K562 (cell line): ENCODE data around the gene SPOCK3. TPM values are rescaled to one million over a fixed set of nuclear protein-coding genes. Genes with fewer than 3 reads are reported as not detected.

Experiments
- ATAC-seq: fragments of 200-7000 bp; cut with Tn5 transposase; 3 replicates; pipeline ENCODE4 v1.9.1; 2020; ENCODE audit warnings: moderate library complexity
- BruUV-seq: library from RNA; stranded (reverse); fragments of 400-500 nt; replicated peaks from 2 replicates; lab custom pipeline; 2021; lab: Mats Ljungman, UMichigan
- CTCF ChIA-PET: fragments of 300-600 bp; formaldehyde crosslinking; extraction: SDS; loops from one replicate; lab custom pipeline; 2021; ENCODE audit warnings: low intra/inter-chr PET ratio; lab: Yijun Ruan, JAX
- POLR2A ChIA-PET: fragments of 300-600, 350-650 bp; sonication (Branson Sonifier 250); formaldehyde crosslinking; extraction: SDS; loops from one replicate; lab custom pipeline; 2021; ENCODE audit warnings: antibody characterized with exemption, inconsistent platforms; lab: Yijun Ruan, JAX
- DNase-seq, 4 experiments: peaks; one replicate each; pipeline versions ENCODE4 v3.0.0 to v3.0.0-alpha.2; 2011 to 2018; ENCODE audit warnings: low spot score in 3 of 4, mixed read lengths in 3 of 4; ENCODE audit errors: extremely low read depth in 1 of 4
- FAIRE-seq: peaks from 2 replicates; lab custom pipeline; 2011; peaks lifted over from hg19 to GRCh38; lab: Jason Lieb, UNC
- H2AFZ ChIP-seq: 2 replicates; pipeline ENCODE4 v1.6.0; 2011; ENCODE audit warnings: low read depth, low read length, control low read depth, inconsistent platforms
- H3K27ac ChIP-seq: fragments of 200-600 bp; 3 replicates; pipeline ENCODE4 v1.8.0; 2011; ENCODE audit warnings: low read depth, mild to moderate bottlenecking, control low read depth, inconsistent platforms, low read length, moderate library complexity, mixed read lengths; ENCODE audit errors: extremely low read depth
- H3K27me3 ChIP-seq, 2 experiments: fragments of 300-600 bp in 1 of 2; 2 replicates in 1 of 2; 3 replicates in 1 of 2; pipeline versions ENCODE4 v1.6.0 to v1.8.0; 2011; ENCODE audit warnings: inconsistent platforms in 2 of 2, low read length in 2 of 2, mild to moderate bottlenecking in 1 of 2, mixed read lengths in 1 of 2, moderate library complexity in 1 of 2; ENCODE audit not compliant: control insufficient read depth in 2 of 2, insufficient read depth in 2 of 2
- H3K36me3 ChIP-seq: fragments of 300-600 bp; 3 replicates; pipeline ENCODE4 v1.8.0; 2011; ENCODE audit warnings: mild to moderate bottlenecking, low read length, inconsistent platforms; ENCODE audit not compliant: control insufficient read depth, insufficient read depth
- H3K4me1 ChIP-seq, 2 experiments: fragments of 200-600 bp in 1 of 2; replicated peaks in 1 of 2; 2 replicates in 1 of 2; 3 replicates in 1 of 2; pipeline versions ENCODE4 v1.5.1 to v1.8.0; 2011; ENCODE audit warnings: inconsistent platforms in 2 of 2, low read length in 2 of 2, mild to moderate bottlenecking in 1 of 2, mixed read lengths in 1 of 2, moderate library complexity in 1 of 2; ENCODE audit not compliant: control insufficient read depth in 2 of 2, insufficient read depth in 2 of 2
- H3K4me2 ChIP-seq: 2 replicates; pipeline ENCODE4 v1.6.1; 2011; ENCODE audit warnings: low read length, control low read depth, inconsistent platforms, mixed read lengths; ENCODE audit not compliant: insufficient read depth
- H3K4me3 ChIP-seq: fragments of 200-600 bp; sonication (generic), shearing (Covaris generic); 2 replicates; pipeline ENCODE4 v1.5.1; 2016; ENCODE audit warnings: control low read depth, inconsistent platforms
- H3K79me2 ChIP-seq: fragments of 200-600 bp; 3 replicates; pipeline ENCODE4 v1.8.0; 2011; ENCODE audit warnings: low read length, inconsistent platforms; ENCODE audit not compliant: control insufficient read depth, insufficient read depth
- H3K9ac ChIP-seq, 2 experiments: 2 replicates each; pipeline versions ENCODE4 v1.6.0 to v1.6.1; 2011; ENCODE audit warnings: low read depth in 2 of 2, low read length in 2 of 2, control low read depth in 1 of 2, inconsistent platforms in 1 of 2, mild to moderate bottlenecking in 1 of 2, mixed read lengths in 1 of 2; ENCODE audit not compliant: insufficient read depth in 1 of 2
- H3K9me1 ChIP-seq: one replicate; pipeline ENCODE4 v1.6.0; 2011; ENCODE audit warnings: inconsistent platforms, mild to moderate bottlenecking, low read length, moderate library complexity; ENCODE audit not compliant: control insufficient read depth, insufficient read depth
- H3K9me3 ChIP-seq: replicated peaks from 2 replicates; pipeline ENCODE4 v1.5.1; 2011; ENCODE audit warnings: low read depth, low read length, inconsistent platforms; ENCODE audit not compliant: control insufficient read depth, insufficient read depth
- H4K20me1 ChIP-seq: replicated peaks from 2 replicates; pipeline ENCODE4 v1.6.1; 2011; ENCODE audit warnings: low read length, inconsistent platforms, mixed read lengths; ENCODE audit not compliant: control insufficient read depth, insufficient read depth
- BACH1 ChIP-seq: fragments of 200-800 bp; sonication (Bioruptor generic); IDR thresholded peaks from 2 replicates; pipeline ENCODE4 v1.6.1; 2016; ENCODE audit warnings: missing genetic modification characterization, missing compliant biosample characterization
- CLOCK ChIP-seq: fragments of 250-450 bp; sonication (Bioruptor Pico); IDR thresholded peaks from 2 replicates; pipeline ENCODE4 v1.4.0; 2020; ENCODE audit warnings: mild to moderate bottlenecking, moderate library complexity, borderline replicate concordance
- CREB3L1 ChIP-seq: fragments of 450-650 bp; IDR thresholded peaks from 2 replicates; pipeline ENCODE4 v1.6.1; 2014; ENCODE audit warnings: low read depth, mild to moderate bottlenecking, moderate library complexity, borderline replicate concordance
- E2F3 ChIP-seq: fragments of 250-450 bp; sonication (Bioruptor Pico); IDR thresholded peaks from 2 replicates; pipeline ENCODE4 v1.4.0; 2020; ENCODE audit warnings: mild to moderate bottlenecking
- MTA2 ChIP-seq: fragments of 450-650 bp; IDR thresholded peaks from 2 replicates; pipeline ENCODE4 v1.6.1; 2016; ENCODE audit warnings: low read depth
- SNAPC5 ChIP-seq: fragments of 250-450 bp; sonication (Bioruptor Pico); IDR thresholded peaks from 2 replicates; pipeline ENCODE4 v1.8.0; 2021; ENCODE audit warnings: moderate library complexity, mild to moderate bottlenecking, inconsistent platforms
- SRSF9 ChIP-seq: fragments of 200-400 bp; formaldehyde crosslinking; IDR thresholded peaks from 2 replicates; pipeline ENCODE4 v1.6.1; 2017; ENCODE audit warnings: low read depth, low read length, borderline replicate concordance
- TCF15 ChIP-seq: fragments of 250-450 bp; sonication (Bioruptor Pico); IDR thresholded peaks from 2 replicates; pipeline ENCODE4 v1.8.0; 2022; ENCODE audit warnings: moderate library complexity, mild to moderate bottlenecking, inconsistent platforms
- ZEB2 ChIP-seq: fragments of 450-650 bp; IDR thresholded peaks from 2 replicates; pipeline ENCODE4 v1.6.1; 2016
- ZNF592 ChIP-seq: fragments of 450-650 bp; IDR thresholded peaks from 2 replicates; pipeline ENCODE4 v1.6.1; 2017; ENCODE audit warnings: antibody characterized with exemption, mild to moderate bottlenecking
- ZNF696 ChIP-seq: fragments of 250-450 bp; sonication (Bioruptor Pico); conservative IDR thresholded peaks from 2 replicates; pipeline ENCODE4 v1.4.0; 2020; ENCODE audit warnings: mild to moderate bottlenecking, moderate library complexity
- WGBS: fragments of 100-300 bp; shearing (Covaris generic); methylation state at CpG from one replicate; pipeline ENCODE4 v1.1.6; 2016; ENCODE audit warnings: low coverage, mixed read lengths; ENCODE audit not compliant: insufficient coverage; ENCODE audit errors: missing lambda C conversion rate; 5-methylcytosine and 5-hydroxymethylcytosine counted together
- in situ Hi-C: fragments of 300-500 bp; cut with MboI; formaldehyde crosslinking; loops from 4 replicates; pipeline ENCODE4 v1.15.0; 2018; ENCODE audit warnings: inconsistent platforms, mixed read lengths
- intact Hi-C: fragments of 100-400 bp; cut with micrococcal nuclease; formaldehyde crosslinking; loops from 2 replicates; pipeline ENCODE4 v1.14.2; 2022
- polyA plus RNA-seq, 8 experiments: library from polyadenylated mRNA; depleted of rRNA in 4 of 8; stranded (reverse) in 5 of 8; unstranded in 3 of 8; fragments of >200 nt; fragmentation: Nextera tagmentation in 2 of 8; fragmentation: Illumina TruSeq in 1 of 8; extraction: Ambion mirVana in 2 of 8; extraction: Trizol in 1 of 8; gene quantifications; 2 replicates each; pipeline versions ENCODE4 v1.2.1 to v1.2.3, GENCODE V29; 2011 to 2014; ENCODE audit warnings: inconsistent platforms in 1 of 8, missing spikeins in 1 of 8
- total RNA-seq, 7 experiments: library from RNA; depleted of rRNA in 6 of 7; stranded (reverse); fragments of >200 nt in 6 of 7; fragmentation: Illumina TruSeq in 2 of 7; extraction: Trizol in 2 of 7; gene quantifications; 2 replicates each; pipeline versions ENCODE4 v1.2.1 to v1.2.3, GENCODE V29; 2011 to 2021; ENCODE audit warnings: low replicate concordance in 1 of 7

The SPOCK3 gene
- total and polyA plus RNA-seq, 9 of the 15 experiments (the other 6 are each of a cell fraction or from before 2014, with no cell fraction given): not detected

GRCh38 chr4:167282171-167282864, 48.0 kb upstream of the SPOCK3 start:
- Histone ChIP-seq H3K36me3 (no peaks in the 10 kb centered on the region), H4K20me1 (no peaks in the 10 kb centered on the region), H2AFZ (no peak overlapping the region), H3K27me3 (no peaks in the 10 kb centered on the region), H3K9me1 (no peaks in the 10 kb centered on the region), H3K79me2 (no peaks in the 10 kb centered on the region), H3K9ac (no peak overlapping the region), H3K9me3 (no peaks in the 10 kb centered on the region), H3K27ac (no peak overlapping the region), H3K4me2 (no peak overlapping the region), H3K4me3 (no peak overlapping the region), H3K4me1 (no peaks in the 10 kb centered on the region)
- intact Hi-C loops (no loop called here), in situ Hi-C loops (no loop called here)
- no peak for FAIRE-seq
- no peak for ATAC-seq
- WGBS: 10% methylated on average over 1 of the region's 1 CpG
- TF ChIP-seq SRSF9: no peak
- no peak for TF ChIP-seq SNAPC5
- no peak for TF ChIP-seq CLOCK (CRISPR knock-in tag)
- TF ChIP-seq BACH1 (tag): no peak
- TF ChIP-seq ZEB2: no peak
- no peak for TF ChIP-seq MTA2
- no peak for TF ChIP-seq CREB3L1
- TF ChIP-seq ZNF696 (CRISPR knock-in tag): no peak
- TF ChIP-seq TCF15 (CRISPR knock-in tag): no peak
- no peak for TF ChIP-seq ZNF592
- TF ChIP-seq E2F3 (CRISPR knock-in tag): no peak
- POLR2A ChIA-PET: no interaction called here
- no TSS peak for BruUV-seq
- CTCF ChIA-PET: no interaction called here
- no peak for DNase-seq
